Measurements from ENCODE around the gene TBL1XR1.
A peak's percentile ranks its signal among the peaks of the same experiment; 100 is the strongest.
"Not testable (repeated sequence)": the region's sequence is repeated elsewhere in the genome, so short reads cannot be mapped to it uniquely, and the experiment has no call there.

TBL1XR1 gene

GRCh38 chr3:177180506-177180905 lies 16.8 kb downstream of the TBL1XR1 start:
- DNase-seq: no peak

GRCh38 chr3:177179281-177180067 lies 17.8 kb downstream of the TBL1XR1 start:
- DNase-seq: no peak

- DNase-seq: no peak
Observed at GRCh38 chr3:177177749-177178221, 19.5 kb downstream of the TBL1XR1 start.

GRCh38 chr3:177174607-177175170 lies 22.6 kb downstream of the TBL1XR1 start:
- DNase-seq: no peak

DNA sequence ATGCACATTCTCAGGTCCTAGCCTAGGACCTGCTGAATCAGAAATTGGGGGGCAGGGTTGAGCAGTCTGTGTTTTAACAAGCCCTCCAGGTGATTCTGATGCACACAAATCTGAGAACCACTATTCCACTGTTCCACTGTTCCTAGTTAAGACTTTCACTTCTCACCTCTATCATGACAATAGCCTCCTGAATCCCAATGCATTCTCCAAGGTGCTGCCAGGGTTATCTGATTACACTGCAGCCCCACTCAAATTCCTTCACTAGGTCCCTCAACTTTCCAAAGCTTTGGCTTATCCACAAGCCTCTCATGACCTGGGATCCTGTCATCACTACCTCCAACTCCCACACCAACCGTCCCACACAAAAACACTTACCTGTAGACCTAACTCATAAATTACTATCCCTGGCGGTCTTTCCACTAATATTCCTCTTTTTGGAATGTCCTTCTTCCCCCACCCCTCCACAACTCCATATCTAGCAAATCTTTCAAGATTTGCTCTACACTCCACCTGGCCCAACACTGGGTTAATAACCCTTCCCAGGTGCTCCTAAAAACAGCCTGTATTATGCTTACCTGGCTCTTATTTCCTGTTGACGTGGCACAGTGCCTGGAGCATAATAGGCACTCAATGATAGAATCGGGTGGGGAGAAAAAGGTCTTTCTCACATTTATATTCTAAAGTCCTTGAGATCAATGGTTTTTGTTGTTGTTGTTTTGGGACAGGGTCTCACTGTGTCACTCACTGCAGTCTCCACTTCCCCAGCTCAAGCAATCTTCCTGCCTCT lies 27.2 kb downstream of the TBL1XR1 start:
- no peak for DNase-seq

GRCh38 chr3:177168431-177168830 lies 28.9 kb downstream of the TBL1XR1 start:
- no peak for DNase-seq

DNA sequence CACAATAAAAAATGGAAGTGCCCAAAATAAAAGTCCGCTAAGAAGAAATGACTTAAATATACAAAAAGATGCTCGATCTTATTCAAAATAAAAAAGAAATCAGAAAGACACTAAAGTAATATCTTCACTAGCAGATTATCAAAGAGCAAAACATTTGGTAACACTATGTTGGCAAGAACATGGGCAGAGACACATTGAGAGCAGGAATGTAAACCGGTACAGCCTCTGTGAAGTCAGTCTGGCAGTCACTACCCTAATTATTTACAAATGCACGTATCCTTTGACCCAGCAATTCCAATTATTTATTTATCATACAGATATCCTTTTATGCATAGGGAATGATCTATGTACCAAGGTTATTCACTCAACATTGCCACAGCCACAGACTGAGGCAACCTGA lies 34.5 kb downstream of the TBL1XR1 start:
- no peak for DNase-seq

DNA sequence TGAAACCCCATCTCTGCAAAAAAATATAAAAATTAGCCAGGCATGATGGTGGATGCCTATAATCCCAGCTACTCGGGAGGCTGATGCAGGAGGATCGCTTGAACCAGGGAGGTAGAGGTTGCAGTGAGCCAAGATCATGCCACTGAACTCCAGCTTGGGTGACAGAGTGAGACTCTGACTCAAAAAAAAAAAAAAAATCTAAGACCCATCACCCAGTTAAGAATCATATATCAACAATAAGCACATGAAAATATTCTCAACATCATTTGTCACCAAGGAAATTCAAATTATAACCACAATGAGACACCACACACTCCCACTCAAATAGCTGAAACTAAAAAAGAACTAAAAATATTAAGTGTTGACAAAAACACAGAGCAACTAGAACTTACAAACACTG lies 35.7 kb downstream of the TBL1XR1 start:
- not testable (repeated sequence) for DNase-seq

DNA sequence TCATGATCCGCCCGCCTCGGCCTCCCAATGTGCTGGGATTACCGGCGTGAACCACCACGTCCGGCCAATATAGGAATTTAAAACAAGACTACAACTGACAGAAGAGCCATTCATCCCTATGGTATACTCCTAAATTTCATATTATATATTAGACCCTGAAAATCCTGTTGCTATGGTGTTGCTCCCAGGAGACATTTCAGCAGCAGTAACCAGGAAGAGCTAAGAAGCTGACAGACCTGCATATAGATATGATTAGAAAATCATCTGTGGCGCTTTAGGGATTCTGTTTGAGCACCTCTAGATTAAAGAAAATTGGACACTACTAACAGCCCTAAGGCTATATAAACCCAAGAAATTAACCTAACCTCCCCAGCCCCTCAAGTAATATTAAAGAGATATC lies 38.8 kb downstream of the TBL1XR1 start:
- DNase-seq: no peak

DNA sequence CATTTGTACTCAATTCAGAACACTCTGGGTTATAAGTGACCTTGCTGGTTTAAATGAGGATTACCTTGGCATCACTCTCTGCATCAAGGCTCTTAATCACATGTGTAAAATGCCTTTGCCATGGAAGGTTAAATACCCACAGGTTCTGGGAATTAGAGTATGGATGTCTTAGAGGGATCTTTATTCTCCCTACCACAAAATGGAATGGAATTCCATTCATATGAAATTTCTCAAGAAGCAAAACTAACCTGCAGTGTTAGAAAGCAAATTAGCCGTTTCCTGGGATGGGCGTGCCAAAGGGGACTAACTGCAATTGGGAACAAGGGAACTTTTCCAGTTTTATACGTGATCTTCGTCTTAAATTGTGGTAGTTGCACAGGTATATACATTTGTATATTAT lies 39.8 kb downstream of the TBL1XR1 start:
- no peak for DNase-seq

GRCh38 chr3:177154733-177155132 lies 42.5 kb downstream of the TBL1XR1 start:
- no peak for DNase-seq

DNA sequence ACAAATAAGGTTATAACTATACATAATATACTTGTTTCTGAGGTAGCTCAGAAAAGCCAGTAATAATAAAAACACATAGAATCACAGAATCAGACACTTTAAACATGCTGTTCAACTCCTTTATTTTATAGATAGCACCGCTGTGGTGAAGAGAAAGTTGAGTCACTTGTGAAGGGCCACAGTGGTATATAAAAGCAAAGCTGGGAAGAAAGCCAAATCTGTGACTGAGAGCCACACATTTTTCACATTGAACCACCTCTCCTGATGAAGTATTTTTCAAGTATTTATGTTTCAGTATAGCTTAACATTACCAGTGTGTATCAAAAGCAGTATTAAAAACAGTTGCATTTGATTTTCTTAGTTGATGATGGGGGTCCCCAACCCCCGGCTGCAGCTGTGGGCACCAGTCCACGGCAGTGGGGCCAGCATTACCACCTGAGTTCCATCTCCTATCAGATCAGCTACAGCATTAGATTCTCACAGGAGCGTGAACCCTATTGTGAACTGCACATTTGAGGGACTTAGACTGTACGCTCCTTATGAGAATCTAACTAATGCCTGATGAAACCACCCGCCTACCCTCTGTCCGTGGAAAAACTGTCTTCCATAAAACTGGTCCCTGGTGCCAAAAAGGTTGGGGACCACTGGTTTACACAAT lies 46.2 kb downstream of the TBL1XR1 start:
- DNase-seq: peak; percentile 58

- DNase-seq: no peak
Observed at GRCh38 chr3:177150218-177150916, 46.9 kb downstream of the TBL1XR1 start.

DNA sequence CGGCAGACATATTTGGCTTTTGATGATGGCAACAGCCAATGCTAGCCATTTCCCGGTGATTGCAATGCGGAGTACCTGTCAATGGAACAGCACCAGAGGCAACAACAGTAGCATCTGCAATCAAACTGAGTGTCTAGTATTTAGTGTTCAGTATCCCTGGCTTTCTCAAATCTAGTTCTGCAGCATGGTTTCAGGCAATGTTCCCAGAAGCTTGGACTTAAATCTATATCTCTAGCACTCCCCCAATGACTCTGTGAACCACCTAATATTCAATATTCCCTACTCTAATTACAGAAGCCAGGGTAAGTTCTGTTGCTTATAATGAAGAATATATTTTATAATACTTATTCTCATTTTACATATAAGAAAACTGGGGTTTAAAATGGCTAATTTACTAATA lies 48.2 kb downstream of the TBL1XR1 start:
- DNase-seq: no peak

DNA sequence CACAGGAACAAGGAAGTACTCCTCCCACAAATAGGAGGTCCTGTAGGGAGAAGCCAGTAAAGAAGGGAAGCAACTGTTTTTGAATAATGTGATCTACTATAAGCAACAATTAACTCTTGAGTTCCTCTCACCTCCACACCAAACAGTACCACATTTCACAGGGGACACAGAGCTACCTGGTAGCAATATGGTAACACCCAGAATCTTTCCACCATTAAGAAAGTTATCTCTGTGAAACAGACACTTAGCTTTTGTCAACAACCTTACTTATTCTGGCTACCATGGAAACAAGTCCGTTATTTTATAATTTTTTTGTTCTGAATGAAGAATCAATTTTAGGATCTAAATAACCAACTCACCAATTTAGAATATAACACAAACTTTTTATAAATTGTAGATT lies 49.5 kb downstream of the TBL1XR1 start:
- no peak for DNase-seq

GRCh38 chr3:177146646-177147045 lies 50.6 kb downstream of the TBL1XR1 start:
- no peak for DNase-seq

GRCh38 chr3:177145954-177146353 lies 51.3 kb downstream of the TBL1XR1 start:
- no peak for DNase-seq

GRCh38 chr3:177145381-177145780 lies 51.9 kb downstream of the TBL1XR1 start:
- no peak for DNase-seq

GRCh38 chr3:177144922-177145321 lies 52.4 kb downstream of the TBL1XR1 start:
- no peak for DNase-seq

- DNase-seq: no peak
Observed at GRCh38 chr3:177141899-177142646, 55.2 kb downstream of the TBL1XR1 start.

GRCh38 chr3:177141471-177141870 lies 55.8 kb downstream of the TBL1XR1 start:
- no peak for DNase-seq

- not testable (repeated sequence) for DNase-seq
Observed at GRCh38 chr3:177139220-177139619, 58.1 kb downstream of the TBL1XR1 start.

Data from amniotic stem cell (primary cell).